H9 (cell line): ENCODE data around the gene HTR2B. TPM values are rescaled to one million over a fixed set of nuclear protein-coding genes. Genes with fewer than 3 reads are reported as not detected.
A peak's percentile ranks its signal among the peaks of the same experiment; 100 is the strongest.

Source experiments
- DNase-seq: peaks from one replicate; pipeline ENCODE4 v3.0.0-alpha.2; 2017
- H2AFZ ChIP-seq: one replicate; pipeline ENCODE4 v1.6.1; 2013; ENCODE audit warnings: mild to moderate bottlenecking, low read length, control low read depth, moderate library complexity
- H2AK5ac ChIP-seq: 2 replicates; pipeline ENCODE4 v1.6.1; 2013; ENCODE audit warnings: low read length, control low read depth, mixed read lengths; ENCODE audit not compliant: insufficient read length
- H2BK120ac ChIP-seq: one replicate; pipeline ENCODE4 v1.6.1; 2013; ENCODE audit warnings: low read depth, mild to moderate bottlenecking, low read length, control low read depth, inconsistent platforms; ENCODE audit not compliant: poor library complexity, severe bottlenecking
- H2BK12ac ChIP-seq: 2 replicates; pipeline ENCODE4 v1.6.1; 2013; ENCODE audit warnings: low read length, control low read depth, mixed read lengths, low read depth; ENCODE audit not compliant: insufficient read length
- H2BK15ac ChIP-seq: 2 replicates; pipeline ENCODE4 v1.6.1; 2013; ENCODE audit warnings: low read depth, low read length, control low read depth
- H2BK20ac ChIP-seq: one replicate; pipeline ENCODE4 v1.6.1; 2013; ENCODE audit warnings: low read depth, mild to moderate bottlenecking, low read length, control low read depth, inconsistent platforms; ENCODE audit not compliant: poor library complexity, severe bottlenecking
- H2BK5ac ChIP-seq: 2 replicates; pipeline ENCODE4 v1.6.1; 2013; ENCODE audit warnings: low read length, control low read depth, mixed read lengths; ENCODE audit not compliant: insufficient read length
- H3K14ac ChIP-seq: 2 replicates; pipeline ENCODE4 v1.6.1; 2013; ENCODE audit warnings: low read length, control low read depth; ENCODE audit not compliant: insufficient read depth
- H3K18ac ChIP-seq: 2 replicates; pipeline ENCODE4 v1.6.1; 2013; ENCODE audit warnings: low read depth, mild to moderate bottlenecking, mixed read lengths, low read length, control low read depth; ENCODE audit not compliant: insufficient read length
- H3K23ac ChIP-seq: 2 replicates; pipeline ENCODE4 v1.6.1; 2013; ENCODE audit warnings: low read length, control low read depth, mixed read lengths, low read depth; ENCODE audit not compliant: insufficient read length
- H3K23me2 ChIP-seq: 2 replicates; pipeline ENCODE4 v1.6.1; 2013; ENCODE audit warnings: low read depth, mild to moderate bottlenecking, mixed read lengths, low read length, control low read depth; ENCODE audit not compliant: insufficient read length, poor library complexity, severe bottlenecking
- H3K27ac ChIP-seq: 2 replicates; pipeline ENCODE4 v1.5.1; 2013; ENCODE audit warnings: low read length, control low read depth, mixed read lengths, low read depth; ENCODE audit not compliant: insufficient read length
- H3K27me3 ChIP-seq: 2 replicates; pipeline ENCODE4 v1.6.1; 2013; ENCODE audit warnings: low read length, control low read depth, inconsistent platforms; ENCODE audit not compliant: insufficient read depth
- H3K4ac ChIP-seq: 2 replicates; pipeline ENCODE4 v1.6.1; 2013; ENCODE audit warnings: low read depth, mild to moderate bottlenecking, control low read depth, inconsistent platforms, low read length, moderate library complexity
- H3K4me1 ChIP-seq: 2 replicates; pipeline ENCODE4 v1.6.1; 2013; ENCODE audit warnings: low read length, control low read depth, inconsistent platforms; ENCODE audit not compliant: insufficient read depth
- H3K4me2 ChIP-seq: 2 replicates; pipeline ENCODE4 v1.6.1; 2013; ENCODE audit warnings: low read length, control low read depth, mixed read lengths; ENCODE audit not compliant: insufficient read length, insufficient read depth
- H3K56ac ChIP-seq: 2 replicates; pipeline ENCODE4 v1.6.1; 2013; ENCODE audit warnings: low read depth, mild to moderate bottlenecking, mixed read lengths, low read length, control low read depth; ENCODE audit not compliant: insufficient read length
- H3K79me1 ChIP-seq: 2 replicates; pipeline ENCODE4 v1.6.1; 2013; ENCODE audit warnings: low read depth, mild to moderate bottlenecking, moderate library complexity, low read length, control low read depth, inconsistent platforms; ENCODE audit not compliant: insufficient read depth, poor library complexity, severe bottlenecking
- H3K79me2 ChIP-seq: 2 replicates; pipeline ENCODE4 v1.6.1; 2013; ENCODE audit warnings: low read length, control low read depth, inconsistent platforms; ENCODE audit not compliant: insufficient read depth
- H3K9ac ChIP-seq: 2 replicates; pipeline ENCODE4 v1.6.1; 2013; ENCODE audit warnings: low read length, control low read depth, mixed read lengths; ENCODE audit not compliant: insufficient read length; ENCODE audit errors: extremely low read depth
- H3K9me3 ChIP-seq: one replicate; pipeline ENCODE4 v1.6.1; 2013; ENCODE audit warnings: low read depth, low read length, inconsistent platforms; ENCODE audit not compliant: control insufficient read depth
- H3T11ph ChIP-seq: one replicate; pipeline ENCODE4 v1.6.1; 2013; ENCODE audit warnings: mild to moderate bottlenecking, low read length, control low read depth, inconsistent platforms
- H4K20me1 ChIP-seq: one replicate; pipeline ENCODE4 v1.6.1; 2013; ENCODE audit not compliant: control insufficient read depth, insufficient read length, insufficient read depth
- H4K5ac ChIP-seq: 2 replicates; pipeline ENCODE4 v1.6.1; 2013; ENCODE audit warnings: low read depth, mild to moderate bottlenecking, mixed read lengths, low read length, control low read depth; ENCODE audit not compliant: insufficient read length
- H4K8ac ChIP-seq: replicated peaks from 2 replicates; pipeline ENCODE4 v1.6.1; 2013; ENCODE audit warnings: low read length, control low read depth, mixed read lengths, low read depth; ENCODE audit not compliant: insufficient read length
- H4K91ac ChIP-seq: 2 replicates; pipeline ENCODE4 v1.6.1; 2013; ENCODE audit warnings: low read depth, mild to moderate bottlenecking, moderate library complexity, mixed read lengths, low read length, control low read depth; ENCODE audit not compliant: insufficient read length
- H3K27ac Mint-ChIP-seq, 3 experiments: 2 replicates in 2 of 3; 3 replicates in 1 of 3; pipeline ENCODE4 v1.8.0; 2020 to 2021; ENCODE audit warnings: mixed read lengths in 3 of 3, mild to moderate bottlenecking in 1 of 3, moderate library complexity in 1 of 3
- H3K27me3 Mint-ChIP-seq: 2 replicates; pipeline ENCODE4 v1.8.0; 2021; ENCODE audit warnings: low read depth, mild to moderate bottlenecking, moderate library complexity, mixed read lengths
- H3K36me3 Mint-ChIP-seq, 3 experiments: 2 replicates in 2 of 3; 3 replicates in 1 of 3; pipeline ENCODE4 v1.8.0; 2020 to 2021; ENCODE audit warnings: low read depth in 3 of 3, mixed read lengths in 3 of 3; ENCODE audit not compliant: insufficient read depth in 1 of 3
- H3K4me1 Mint-ChIP-seq, 2 experiments: 2 replicates each; pipeline ENCODE4 v1.8.0; 2020; ENCODE audit warnings: mixed read lengths in 2 of 2
- H3K4me3 Mint-ChIP-seq, 2 experiments: 2 replicates in 1 of 2; 3 replicates in 1 of 2; pipeline ENCODE4 v1.8.0; 2020 to 2021; ENCODE audit warnings: mild to moderate bottlenecking in 2 of 2, mixed read lengths in 2 of 2, moderate library complexity in 1 of 2
- H3K9me3 Mint-ChIP-seq, 2 experiments: 2 replicates in 1 of 2; 3 replicates in 1 of 2; pipeline ENCODE4 v1.8.0; 2020; ENCODE audit warnings: mild to moderate bottlenecking in 2 of 2, mixed read lengths in 2 of 2, moderate library complexity in 1 of 2
- total RNA-seq: library from RNA; stranded (reverse); gene quantifications from 2 replicates; pipeline ENCODE4 v1.2.1, GENCODE V29; 2021
- TF ChIP-seq, protein P1 (sequence below): fragments of 200-600 bp; sonication (generic); conservative IDR thresholded peaks from 3 replicates; pipeline ENCODE4 v1.8.0; 2021; ENCODE audit warnings: antibody characterized with exemption, mild to moderate bottlenecking

Gene HTR2B
- total RNA-seq, 1 experiment from 2014 or later: not detected

DNA sequence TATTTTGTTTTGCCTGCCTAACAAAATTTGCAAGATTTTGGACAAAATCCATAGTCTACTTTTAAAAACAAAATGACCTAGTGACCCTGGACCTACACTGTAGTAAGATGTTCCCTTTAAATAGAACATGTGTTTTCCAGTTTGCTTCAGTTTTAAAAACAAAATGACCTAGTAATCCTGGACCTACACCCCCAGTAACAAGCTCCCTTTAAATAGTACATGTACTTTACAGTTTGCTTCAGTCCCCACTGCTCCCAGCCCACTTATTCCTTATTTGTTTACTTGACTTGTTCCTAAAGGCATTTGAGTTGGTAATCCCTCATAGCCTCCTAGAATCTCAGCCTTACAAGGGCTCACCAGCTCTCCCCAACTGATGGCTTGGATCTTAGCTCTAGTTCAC is 34.5 kb upstream of the HTR2B start:
- H2AK5ac ChIP-seq: no peak overlapping the region
- TF ChIP-seq, protein P1, sequence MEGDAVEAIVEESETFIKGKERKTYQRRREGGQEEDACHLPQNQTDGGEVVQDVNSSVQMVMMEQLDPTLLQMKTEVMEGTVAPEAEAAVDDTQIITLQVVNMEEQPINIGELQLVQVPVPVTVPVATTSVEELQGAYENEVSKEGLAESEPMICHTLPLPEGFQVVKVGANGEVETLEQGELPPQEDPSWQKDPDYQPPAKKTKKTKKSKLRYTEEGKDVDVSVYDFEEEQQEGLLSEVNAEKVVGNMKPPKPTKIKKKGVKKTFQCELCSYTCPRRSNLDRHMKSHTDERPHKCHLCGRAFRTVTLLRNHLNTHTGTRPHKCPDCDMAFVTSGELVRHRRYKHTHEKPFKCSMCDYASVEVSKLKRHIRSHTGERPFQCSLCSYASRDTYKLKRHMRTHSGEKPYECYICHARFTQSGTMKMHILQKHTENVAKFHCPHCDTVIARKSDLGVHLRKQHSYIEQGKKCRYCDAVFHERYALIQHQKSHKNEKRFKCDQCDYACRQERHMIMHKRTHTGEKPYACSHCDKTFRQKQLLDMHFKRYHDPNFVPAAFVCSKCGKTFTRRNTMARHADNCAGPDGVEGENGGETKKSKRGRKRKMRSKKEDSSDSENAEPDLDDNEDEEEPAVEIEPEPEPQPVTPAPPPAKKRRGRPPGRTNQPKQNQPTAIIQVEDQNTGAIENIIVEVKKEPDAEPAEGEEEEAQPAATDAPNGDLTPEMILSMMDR: no peak
- H2BK15ac ChIP-seq: no peak overlapping the region
- no peak overlapping the region for H3K56ac ChIP-seq
- H3K9me3 ChIP-seq: no peaks in the 10 kb centered on the region
- no peak overlapping the region for H3K4me2 ChIP-seq
- H3K27ac ChIP-seq: no peak overlapping the region
- no peaks in the 10 kb centered on the region for H3K79me2 ChIP-seq
- H3K27me3 ChIP-seq: no peaks in the 10 kb centered on the region
- no peak overlapping the region for H3K4ac ChIP-seq
- H3K23ac ChIP-seq: no peak overlapping the region
- H4K91ac ChIP-seq: no peak overlapping the region
- H4K8ac ChIP-seq: no peak overlapping the region
- DNase-seq: no peak
- no peak overlapping the region for H4K5ac ChIP-seq
- Mint-ChIP-seq H3K4me1 (peaks cover 8 to 29% of the 10 kb centered on the region in 2 experiments), H3K9me3 (no peaks in the 10 kb centered on the region), H3K36me3 (peaks cover 3 to 45% (median 5%) of the 10 kb centered on the region in 3 experiments; a peak in 6 of 7 replicates), H3K27me3 (no peaks in the 10 kb centered on the region), H3K4me3 (no peak overlapping the region), H3K27ac (peak overlapping the region in 2 of 3 experiments; percentile 16 to 87; a peak in 4 of 7 replicates)
- no peak overlapping the region for H2BK12ac ChIP-seq
- H3K23me2 ChIP-seq: no peaks in the 10 kb centered on the region
- no peak overlapping the region for H3K18ac ChIP-seq
- no peak overlapping the region for H2BK120ac ChIP-seq
- no peak overlapping the region for H3K14ac ChIP-seq
- H2BK5ac ChIP-seq: no peak overlapping the region
- no peak overlapping the region for H2AFZ ChIP-seq
- no peaks in the 10 kb centered on the region for H4K20me1 ChIP-seq
- H3T11ph ChIP-seq: no peak overlapping the region
- peaks cover 8% of the 10 kb centered on the region; the same call in 1 of the 2 replicates for H3K4me1 ChIP-seq
- no peaks in the 10 kb centered on the region for H3K79me1 ChIP-seq
- no peak overlapping the region for H3K9ac ChIP-seq
- H2BK20ac ChIP-seq: no peak overlapping the region
